GM10266 (cell line): Measurements from ENCODE around the gene APOL4.

ENCODE experiments used
- DNase-seq: peaks from one replicate; pipeline ENCODE4 v3.0.0; 2012; ENCODE audit errors: extremely low spot score
- CTCF ChIP-seq: IDR thresholded peaks from 2 replicates; pipeline ENCODE4 v1.5.1; 2012; ENCODE audit warnings: mild to moderate bottlenecking, low read depth; ENCODE audit not compliant: control insufficient read depth, insufficient read depth; ENCODE audit errors: missing control alignments

The APOL4 gene

GRCh38 chr22:36199001-36199551 is 2.5 kb downstream of the APOL4 start:
- TF ChIP-seq CTCF: no peak
- DNase-seq: no peak

DNA sequence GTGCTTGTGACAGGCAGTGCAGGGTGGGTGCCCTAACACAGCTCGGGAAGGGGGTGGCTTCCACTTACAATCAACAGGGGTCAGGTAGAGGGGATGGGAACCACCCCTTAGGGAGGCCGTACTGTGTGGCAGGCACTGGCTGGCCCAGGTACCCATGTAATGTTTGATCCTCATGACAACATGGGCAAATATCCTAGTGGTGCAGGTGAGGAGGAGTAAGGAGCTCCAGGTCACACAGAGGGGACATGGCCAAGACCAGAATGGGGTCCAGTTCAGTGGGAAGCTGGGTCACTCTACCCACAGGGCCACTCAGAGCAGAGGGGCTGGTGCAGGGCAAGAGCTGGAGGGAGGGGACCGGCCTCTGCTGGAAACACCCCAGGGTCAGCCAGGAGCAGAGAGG is 3.1 kb downstream of the APOL4 start:
- no peak for DNase-seq

DNA sequence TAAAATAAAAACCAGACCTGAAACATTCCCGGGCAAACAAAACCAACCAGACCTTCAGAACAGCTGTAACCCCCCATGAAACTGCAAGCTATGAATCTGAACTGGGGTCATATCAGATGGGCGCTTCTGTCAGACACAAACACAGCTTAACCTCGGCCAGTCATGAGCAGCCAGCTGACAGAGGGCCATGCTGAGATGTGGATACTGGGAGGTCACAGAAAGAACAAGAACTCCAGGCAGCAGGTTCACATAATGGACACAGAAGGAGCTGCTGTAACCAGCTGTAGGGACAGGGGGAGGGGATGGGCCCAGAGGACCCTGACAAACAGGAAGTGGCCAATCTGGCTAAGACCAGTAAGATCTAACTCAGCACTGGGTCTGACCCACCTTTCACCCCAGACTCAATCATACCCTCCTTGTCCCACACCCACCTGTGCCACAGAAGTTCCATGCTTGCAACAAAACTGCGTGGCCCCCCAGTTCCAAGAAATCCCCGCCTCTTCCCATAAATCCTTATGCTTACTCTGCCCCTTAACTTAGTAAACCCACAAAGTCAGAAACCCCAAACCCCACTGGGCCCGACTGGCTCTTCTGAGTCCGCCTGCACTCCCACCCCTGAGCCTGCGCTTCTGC is 4.0 kb downstream of the APOL4 start:
- TF ChIP-seq CTCF: no peak
- peak; percentile 12 for DNase-seq

More for the DNA sequence above, 3.1 kb downstream of the APOL4 start:
- no peak for TF ChIP-seq CTCF

DNA sequence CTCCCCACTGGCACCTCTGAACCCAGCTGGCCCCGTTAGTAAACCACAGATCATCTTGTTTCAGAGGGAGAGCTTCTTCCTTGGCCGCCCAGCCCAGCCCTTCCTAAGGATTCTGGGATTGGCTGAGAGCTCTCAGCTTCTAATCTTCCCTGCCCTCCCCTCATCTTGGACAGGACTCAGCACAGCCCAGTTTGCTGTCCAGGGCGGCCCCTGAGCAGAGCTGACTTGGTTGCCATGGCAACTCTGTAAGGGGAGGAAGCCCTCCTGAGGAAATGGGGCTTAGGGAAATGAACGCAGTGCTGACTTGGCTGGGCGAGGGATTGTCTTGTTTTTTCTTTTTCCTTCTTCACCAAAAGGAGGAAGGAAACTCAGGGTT is 4.6 kb downstream of the APOL4 start:
- TF ChIP-seq CTCF: no peak
- no peak for DNase-seq

GRCh38 chr22:36196254-36197064 is 5.2 kb downstream of the APOL4 start:
- no peak for DNase-seq
- no peak for TF ChIP-seq CTCF

DNA sequence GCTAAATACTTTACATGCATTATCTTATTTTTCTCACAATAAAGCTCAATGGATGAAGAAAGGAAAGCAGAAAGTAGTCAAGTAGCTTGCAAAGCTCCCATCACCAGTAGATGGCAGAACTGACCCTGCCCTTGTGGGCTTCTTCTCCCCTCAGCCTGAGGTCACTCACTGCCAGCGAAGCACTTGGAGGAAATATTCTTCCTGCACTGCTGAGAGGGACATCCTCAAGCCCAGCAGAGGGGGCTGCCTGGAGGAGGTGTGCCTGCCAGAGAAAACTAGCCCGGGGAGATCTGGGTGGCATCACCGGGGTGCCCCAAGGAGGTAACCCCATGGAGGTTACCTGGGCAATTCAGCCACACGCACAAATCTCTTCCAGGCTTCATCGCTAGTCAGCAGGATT is 6.6 kb downstream of the APOL4 start:
- peak; percentile 34 for DNase-seq

More for the DNA sequence above, 6.6 kb downstream of the APOL4 start:
- peak; percentile 62 for TF ChIP-seq CTCF
